ENCODE measurements around the gene TBX3.

TBX3 gene

GRCh38 chr12:114682785-114683708, 928 bp downstream of the TBX3 start:
- no peak for DNase-seq (ENCODE audit: low read depth, low spot score)
- Histone ChIP-seq H3K27ac (ENCODE audit: low read length) (no peak overlapping the region), H3K9me3 (ENCODE audit: control insufficient read depth, insufficient read depth, low read length) (no peaks in the 10 kb centered on the region), H3K36me3 (ENCODE audit: control insufficient read depth, insufficient read depth, low read length) (no peaks in the 10 kb centered on the region), H3K27me3 (ENCODE audit: control insufficient read depth, insufficient read depth, low read length) (peaks cover 81% of the 10 kb centered on the region), H3K4me1 (ENCODE audit: control insufficient read depth, insufficient read depth, low read length) (peaks cover 12% of the 10 kb centered on the region), H3K4me3 (ENCODE audit: low read length) (no peak overlapping the region)
- no CpG with 5 or more reads among the region's 56 CpGs for WGBS (ENCODE audit: insufficient coverage, insufficient read length)

DNA sequence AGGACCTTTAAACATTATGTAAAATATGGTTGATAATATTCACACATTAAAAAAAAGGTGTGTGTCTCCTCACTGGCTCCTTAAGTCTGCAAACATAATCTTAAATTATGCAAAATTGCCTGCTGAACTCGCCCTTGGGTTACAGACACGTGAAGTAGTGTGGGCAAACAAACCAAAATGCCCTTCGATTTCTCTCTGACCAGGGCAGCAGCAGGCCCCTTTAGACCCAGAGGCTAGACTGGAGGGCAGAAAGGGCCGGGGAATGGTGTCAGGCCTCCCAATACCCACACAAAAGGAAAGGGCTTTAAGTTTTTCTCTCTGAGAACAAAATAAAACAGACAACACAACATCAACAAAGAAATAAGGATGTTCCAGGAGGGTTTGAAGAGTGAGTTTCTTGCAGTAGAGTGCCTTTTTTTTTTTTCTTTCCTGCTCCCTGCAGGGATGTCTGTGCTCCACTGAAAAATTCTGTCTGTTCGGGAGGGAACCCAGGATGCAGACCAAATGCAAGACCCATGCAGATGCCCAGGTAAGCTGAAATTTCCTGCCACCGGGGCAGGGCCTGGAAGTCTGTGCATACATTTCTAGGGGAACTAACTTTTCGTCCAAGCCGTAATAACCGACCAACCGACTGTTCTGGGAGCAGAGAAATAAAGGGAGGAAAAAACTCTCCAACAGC, 1.7 kb downstream of the TBX3 start:
- no peak for DNase-seq (ENCODE audit: low read depth, low spot score)
- H3K4me1 ChIP-seq (ENCODE audit: control insufficient read depth, insufficient read depth, low read length): peaks cover 12% of the 10 kb centered on the region
- H3K4me3 ChIP-seq (ENCODE audit: low read length): no peak overlapping the region
- peaks cover 81% of the 10 kb centered on the region for H3K27me3 ChIP-seq (ENCODE audit: control insufficient read depth, insufficient read depth, low read length)
- H3K9me3 ChIP-seq (ENCODE audit: control insufficient read depth, insufficient read depth, low read length): no peaks in the 10 kb centered on the region
- H3K36me3 ChIP-seq (ENCODE audit: control insufficient read depth, insufficient read depth, low read length): no peaks in the 10 kb centered on the region
- H3K27ac ChIP-seq (ENCODE audit: low read length): no peak overlapping the region
- no CpG with 5 or more reads among the region's 10 CpGs for WGBS (ENCODE audit: insufficient coverage, insufficient read length)

GRCh38 chr12:114681116-114681871, 2.7 kb downstream of the TBX3 start:
- H3K27me3 ChIP-seq (ENCODE audit: control insufficient read depth, insufficient read depth, low read length): peaks cover 80% of the 10 kb centered on the region
- H3K36me3 ChIP-seq (ENCODE audit: control insufficient read depth, insufficient read depth, low read length): no peaks in the 10 kb centered on the region
- H3K4me1 ChIP-seq (ENCODE audit: control insufficient read depth, insufficient read depth, low read length): peaks cover 9% of the 10 kb centered on the region
- no CpG with 5 or more reads among the region's 17 CpGs for WGBS (ENCODE audit: insufficient coverage, insufficient read length)
- H3K4me3 ChIP-seq (ENCODE audit: low read length): no peak overlapping the region
- DNase-seq (ENCODE audit: low read depth, low spot score): no peak
- H3K9me3 ChIP-seq (ENCODE audit: control insufficient read depth, insufficient read depth, low read length): no peaks in the 10 kb centered on the region
- no peak overlapping the region for H3K27ac ChIP-seq (ENCODE audit: low read length)

- no peak overlapping the region for H3K4me3 ChIP-seq (ENCODE audit: low read length)
- peaks cover 9% of the 10 kb centered on the region for H3K4me1 ChIP-seq (ENCODE audit: control insufficient read depth, insufficient read depth, low read length)
- no CpG with 5 or more reads among the region's 11 CpGs for WGBS (ENCODE audit: insufficient coverage, insufficient read length)
Observed at GRCh38 chr12:114680604-114681069, 3.3 kb downstream of the TBX3 start.

GRCh38 chr12:114679942-114680341, 4.0 kb downstream of the TBX3 start:
- Histone ChIP-seq H3K27me3 (ENCODE audit: control insufficient read depth, insufficient read depth, low read length) (peaks cover 73% of the 10 kb centered on the region), H3K4me3 (ENCODE audit: low read length) (no peak overlapping the region), H3K9me3 (ENCODE audit: control insufficient read depth, insufficient read depth, low read length) (no peaks in the 10 kb centered on the region), H3K27ac (ENCODE audit: low read length) (no peak overlapping the region), H3K36me3 (ENCODE audit: control insufficient read depth, insufficient read depth, low read length) (no peaks in the 10 kb centered on the region), H3K4me1 (ENCODE audit: control insufficient read depth, insufficient read depth, low read length) (peaks cover 7% of the 10 kb centered on the region)
- WGBS (ENCODE audit: insufficient coverage, insufficient read length): no CpG with 5 or more reads among the region's 11 CpGs
- DNase-seq (ENCODE audit: low read depth, low spot score): no peak

More at GRCh38 chr12:114680604-114681069, 3.3 kb downstream of the TBX3 start:
- Histone ChIP-seq H3K36me3 (ENCODE audit: control insufficient read depth, insufficient read depth, low read length) (no peaks in the 10 kb centered on the region), H3K27ac (ENCODE audit: low read length) (no peak overlapping the region), H3K9me3 (ENCODE audit: control insufficient read depth, insufficient read depth, low read length) (no peaks in the 10 kb centered on the region), H3K27me3 (ENCODE audit: control insufficient read depth, insufficient read depth, low read length) (peaks cover 76% of the 10 kb centered on the region)
- no peak for DNase-seq (ENCODE audit: low read depth, low spot score)

DNA sequence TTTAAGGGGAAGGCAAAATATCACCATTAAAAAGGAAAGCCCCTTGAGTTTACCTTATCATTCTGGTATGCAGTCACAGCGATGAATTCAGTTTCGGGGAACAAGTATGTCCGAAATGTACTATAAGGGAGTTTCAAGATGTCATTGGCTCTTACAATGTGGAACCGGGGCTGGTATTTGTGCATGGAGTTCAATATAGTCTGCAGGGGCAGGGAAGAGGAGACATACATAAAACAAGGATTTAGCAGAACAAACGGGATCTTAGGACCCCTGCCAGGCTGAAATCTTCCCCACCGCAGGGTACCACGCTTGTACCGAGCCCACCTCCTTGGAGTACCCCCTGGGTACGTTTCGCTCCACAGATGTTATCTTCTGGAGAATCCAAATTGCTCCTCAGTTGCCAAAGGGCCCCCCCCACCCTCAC, 4.5 kb downstream of the TBX3 start:
- Histone ChIP-seq H3K27me3 (ENCODE audit: control insufficient read depth, insufficient read depth, low read length) (peaks cover 76% of the 10 kb centered on the region), H3K4me3 (ENCODE audit: low read length) (no peak overlapping the region), H3K36me3 (ENCODE audit: control insufficient read depth, insufficient read depth, low read length) (no peaks in the 10 kb centered on the region), H3K27ac (ENCODE audit: low read length) (no peak overlapping the region), H3K9me3 (ENCODE audit: control insufficient read depth, insufficient read depth, low read length) (no peaks in the 10 kb centered on the region), H3K4me1 (ENCODE audit: control insufficient read depth, insufficient read depth, low read length) (peaks cover 7% of the 10 kb centered on the region)
- DNase-seq (ENCODE audit: low read depth, low spot score): no peak
- WGBS (ENCODE audit: insufficient coverage, insufficient read length): no CpG with 5 or more reads among the region's 10 CpGs

GRCh38 chr12:114678718-114679117, 5.3 kb downstream of the TBX3 start:
- Histone ChIP-seq H3K27me3 (ENCODE audit: control insufficient read depth, insufficient read depth, low read length) (peaks cover 82% of the 10 kb centered on the region), H3K27ac (ENCODE audit: low read length) (no peak overlapping the region), H3K9me3 (ENCODE audit: control insufficient read depth, insufficient read depth, low read length) (no peaks in the 10 kb centered on the region), H3K4me3 (ENCODE audit: low read length) (no peak overlapping the region), H3K36me3 (ENCODE audit: control insufficient read depth, insufficient read depth, low read length) (no peaks in the 10 kb centered on the region), H3K4me1 (ENCODE audit: control insufficient read depth, insufficient read depth, low read length) (peaks cover 7% of the 10 kb centered on the region)
- WGBS (ENCODE audit: insufficient coverage, insufficient read length): no CpG with 5 or more reads among the region's 2 CpGs
- DNase-seq (ENCODE audit: low read depth, low spot score): no peak

DNA sequence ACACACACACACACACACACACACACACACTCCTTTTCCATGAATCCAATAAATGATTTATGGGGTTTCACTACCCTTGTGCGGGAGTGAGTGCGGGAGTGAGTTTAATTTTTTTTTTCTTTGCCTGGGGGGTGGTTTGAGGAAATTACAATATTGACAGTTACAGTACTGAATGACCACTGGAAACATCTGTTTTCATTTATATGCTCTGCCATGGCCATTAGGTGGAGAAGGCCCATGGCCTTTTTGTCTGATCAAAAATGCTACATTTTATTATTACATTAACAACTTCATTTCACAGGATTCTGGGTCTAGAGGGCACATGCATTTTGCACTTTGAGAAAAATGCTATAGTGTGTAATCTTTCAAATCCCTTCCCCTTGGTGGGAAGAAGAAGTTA, 5.9 kb downstream of the TBX3 start:
- Histone ChIP-seq H3K9me3 (ENCODE audit: control insufficient read depth, insufficient read depth, low read length) (no peaks in the 10 kb centered on the region), H3K36me3 (ENCODE audit: control insufficient read depth, insufficient read depth, low read length) (no peaks in the 10 kb centered on the region), H3K4me3 (ENCODE audit: low read length) (no peak overlapping the region), H3K27me3 (ENCODE audit: control insufficient read depth, insufficient read depth, low read length) (peaks cover 84% of the 10 kb centered on the region), H3K27ac (ENCODE audit: low read length) (no peak overlapping the region), H3K4me1 (ENCODE audit: control insufficient read depth, insufficient read depth, low read length) (peaks cover 8% of the 10 kb centered on the region)
- no CpG with 5 or more reads among the region's 2 CpGs for WGBS (ENCODE audit: insufficient coverage, insufficient read length)
- no peak for DNase-seq (ENCODE audit: low read depth, low spot score)

DNA sequence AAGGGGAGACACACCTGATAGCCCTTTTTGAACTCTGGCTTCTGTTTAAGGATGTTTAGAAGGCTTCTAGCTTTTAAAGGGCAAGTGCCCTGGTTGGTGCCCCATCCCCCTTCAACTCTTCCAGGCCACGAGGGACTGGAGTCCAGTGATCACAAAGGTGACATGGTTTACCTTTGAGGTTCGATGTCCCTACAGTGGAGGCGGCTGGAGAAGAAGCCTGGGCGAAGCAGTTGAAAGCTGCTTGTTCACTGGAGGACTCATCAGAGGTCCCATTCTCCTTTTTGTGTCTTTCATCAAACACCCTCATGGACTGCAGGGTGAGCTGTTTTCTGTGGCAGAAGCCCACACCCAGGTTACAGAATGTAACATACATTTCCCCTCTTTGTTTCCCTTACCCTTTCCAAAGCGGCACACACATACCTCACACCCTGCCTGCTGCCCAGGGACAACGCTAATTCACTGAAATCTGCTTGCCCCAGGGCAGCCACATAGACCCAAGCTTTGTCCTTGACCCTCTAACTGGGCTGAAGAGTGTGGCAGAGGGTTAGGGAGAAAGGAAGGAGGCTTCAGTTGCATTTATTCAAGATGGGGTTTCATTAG, 7.7 kb downstream of the TBX3 start:
- no CpG with 5 or more reads among the region's 6 CpGs for WGBS (ENCODE audit: insufficient coverage, insufficient read length)
- Histone ChIP-seq H3K27me3 (ENCODE audit: control insufficient read depth, insufficient read depth, low read length) (peaks cover 82% of the 10 kb centered on the region), H3K27ac (ENCODE audit: low read length) (no peak overlapping the region), H3K9me3 (ENCODE audit: control insufficient read depth, insufficient read depth, low read length) (no peaks in the 10 kb centered on the region), H3K4me3 (ENCODE audit: low read length) (no peak overlapping the region), H3K4me1 (ENCODE audit: control insufficient read depth, insufficient read depth, low read length) (peaks cover 5% of the 10 kb centered on the region), H3K36me3 (ENCODE audit: control insufficient read depth, insufficient read depth, low read length) (no peaks in the 10 kb centered on the region)
- no peak for DNase-seq (ENCODE audit: low read depth, low spot score)
